Pancreas (tissue), 10 donors: ENCODE results near the gene DENND1B. TPM values are rescaled to one million over a fixed set of nuclear protein-coding genes. Genes with fewer than 3 reads are reported as not detected.
A peak's percentile ranks its signal among the peaks of the same experiment; 100 is the strongest.

Experiments used
- ATAC-seq, 4 donors: fragments of 200-7000 bp; cut with Tn5 transposase; one replicate each; pipeline versions ENCODE4 v1.8.0 to v1.9.1; 2020; ENCODE audit warnings: mild to moderate bottlenecking in 4 of 4, moderate library complexity in 4 of 4
- DNase-seq, 6 donors: peaks; one replicate each; pipeline ENCODE4 v3.0.0-alpha.2; 2020
- FAIRE-seq: peaks from 2 replicates; lab custom pipeline; 2012; peaks lifted over from hg19 to GRCh38; lab: Jason Lieb, UNC
- H3K27ac ChIP-seq, 4 donors: fragments of 200-600 bp; sonication (generic); 1 replicate in 3 of 4; 2 replicates in 1 of 4; pipeline versions ENCODE4 v1.5.0 to v1.8.0; 2020
- H3K27me3 ChIP-seq, 4 donors: fragments of 200-600 bp; one replicate each; pipeline ENCODE4 v1.8.0; 2021
- H3K36me3 ChIP-seq, 3 donors: fragments of 200-600 bp; sonication (generic) in 1 of 3; one replicate each; pipeline versions ENCODE4 v1.5.0 to v1.8.0; 2020 to 2021
- H3K4me1 ChIP-seq, 3 donors: fragments of 200-600 bp; one replicate each; pipeline ENCODE4 v1.8.0; 2021
- H3K4me3 ChIP-seq, 4 donors: fragments of 200-600 bp; sonication (generic) in 2 of 4; one replicate each; pipeline versions ENCODE4 v1.5.0 to v1.8.0; 2020 to 2021
- H3K9me3 ChIP-seq, 4 donors: fragments of 200-600 bp; one replicate each; pipeline ENCODE4 v1.8.0; 2021
- CTCF ChIP-seq, 4 donors: fragments of 200-600 bp; sonication (generic) in 3 of 4; IDR thresholded peaks; one replicate each; pipeline versions ENCODE4 v1.5.0 to v1.8.0; 2021; ENCODE audit warnings: antibody characterized with exemption in 4 of 4
- whole genome bisulfite sequencing, 2 donors: extraction: QIAGEN DNeasy Blood & Tissue Kit; methylation state at CpG; one replicate each; pipeline ENCODE4 v1.1.7; 2013; 5-methylcytosine and 5-hydroxymethylcytosine counted together
- intact Hi-C, 3 donors: fragments of 100-400 bp; cut with DNase I; formaldehyde crosslinking; loops; one replicate each; pipeline versions ENCODE4 v1.11.1 to v1.14.2; 2022
- polyA plus RNA-seq, 2 donors: library from polyadenylated mRNA; stranded (reverse); fragments of 200-250 nt; gene quantifications; one replicate each; pipeline ENCODE4 v1.2.3, GENCODE V29; 2013
- total RNA-seq, 6 donors: library from RNA; stranded (reverse); fragmentation: NEBNext Ultra II Directional in 4 of 6; extraction: Animal tissue kit (Norgen Biotek cat#: 25700) in 4 of 6; gene quantifications; one replicate each; pipeline versions ENCODE4 v1.2.1 to v1.2.4, GENCODE V29; 2021 to 2023
- donor health status: healthy with polysubstance abuse.
- donor health status: DM: no; HTN: no; CAD: no; lungs with moderate emphysema.
- donor health status: DM: no; HTN: no; CAD: no.
- donor health status: control.
- donor health status: control.
- donor health status: Bipolar disorder and iron deficiency.
- donor health status: DM: yes; HTN: yes; CAD: no.
- donor health status: DM: no; HTN: no; CAD: no.
- donor health status: DM: no; HTN: no; CAD: no.
- donor health status: DM: yes; HTN: yes; CAD: no.

The DENND1B gene
- total and polyA plus RNA-seq, 8 donors: 3.1 to 16.8 (median 11.1) TPM

- DNase-seq: no peak
- 8 to 17% methylated on average over 2 of the region's 2 CpGs for WGBS, 2 donors
- no peaks in the 10 kb centered on the region for H3K36me3 ChIP-seq
- peak overlapping the region; percentile 76 to 92 (median 82) for H3K4me3 ChIP-seq
- intact Hi-C loops: no loop called here
- no peak for TF ChIP-seq CTCF (IDR thresholded peaks at IDR 0.05)
- H3K27ac ChIP-seq: peak overlapping the region in 2 of 4 donors; percentile 96
- no peaks in the 10 kb centered on the region for H3K9me3 ChIP-seq
- FAIRE-seq: no peak
- H3K4me1 ChIP-seq: peaks cover 15 to 47% (median 36%) of the 10 kb centered on the region in 3 donors
- no peaks in the 10 kb centered on the region for H3K27me3 ChIP-seq
- peak in 1 of 4 donors; percentile 16 for ATAC-seq
Measured at GRCh38 chr1:197773856-197774255, 1.4 kb downstream of the DENND1B start.

- intact Hi-C loops: no loop called here
Measured at GRCh38 chr1:197771904-197772556, 3.2 kb downstream of the DENND1B start.

GRCh38 chr1:197771386-197771785 lies 3.9 kb downstream of the DENND1B start:
- ATAC-seq (no peak), DNase-seq (no peak), FAIRE-seq (no peak)
- Histone ChIP-seq H3K27me3 (no peaks in the 10 kb centered on the region), H3K27ac (no peak overlapping the region), H3K9me3 (no peaks in the 10 kb centered on the region), H3K36me3 (no peaks in the 10 kb centered on the region), H3K4me1 (peaks cover 18 to 52% (median 42%) of the 10 kb centered on the region in 3 donors), H3K4me3 (no peak overlapping the region)
- WGBS, 2 donors: 76 to 87% methylated on average over 2 of the region's 2 CpGs
- intact Hi-C loops: no loop called here
- TF ChIP-seq CTCF (IDR thresholded peaks at IDR 0.05): no peak

More at GRCh38 chr1:197771904-197772556, 3.2 kb downstream of the DENND1B start:
- Histone ChIP-seq H3K36me3 (no peaks in the 10 kb centered on the region), H3K9me3 (no peaks in the 10 kb centered on the region), H3K27me3 (no peaks in the 10 kb centered on the region), H3K4me3 (peak overlapping the region in 1 of 4 donors; percentile 77), H3K27ac (peak overlapping the region in 2 of 4 donors; percentile 96), H3K4me1 (peaks cover 18 to 54% (median 42%) of the 10 kb centered on the region in 3 donors)
- no peak for DNase-seq
- no peak for ATAC-seq
- FAIRE-seq: no peak
- 44 to 55% methylated on average over 6 of the region's 6 CpGs for WGBS, 2 donors
- TF ChIP-seq CTCF (IDR thresholded peaks at IDR 0.05): no peak

- Histone ChIP-seq H3K9me3 (no peaks in the 10 kb centered on the region), H3K27me3 (no peaks in the 10 kb centered on the region), H3K4me1 (peaks cover 22 to 52% (median 39%) of the 10 kb centered on the region in 3 donors), H3K27ac (no peak overlapping the region), H3K36me3 (no peaks in the 10 kb centered on the region), H3K4me3 (no peak overlapping the region)
- TF ChIP-seq CTCF (IDR thresholded peaks at IDR 0.05): no peak
- FAIRE-seq (no peak), DNase-seq (no peak), ATAC-seq (no peak)
- intact Hi-C loops: no loop called here
Measured at GRCh38 chr1:197770243-197770642, 5.0 kb downstream of the DENND1B start.

GRCh38 chr1:197769287-197769686 lies 6.0 kb downstream of the DENND1B start:
- 50 to 58% methylated on average over 4 of the region's 4 CpGs for WGBS, 2 donors
- ATAC-seq: no peak
- no peak overlapping the region for H3K27ac ChIP-seq
- no peak for FAIRE-seq
- no peak for TF ChIP-seq CTCF (IDR thresholded peaks at IDR 0.05)
- H3K27me3 ChIP-seq: no peaks in the 10 kb centered on the region
- DNase-seq: no peak
- H3K4me3 ChIP-seq: no peak overlapping the region
- peaks cover 29 to 59% (median 47%) of the 10 kb centered on the region in 3 donors for H3K4me1 ChIP-seq
- no peaks in the 10 kb centered on the region for H3K9me3 ChIP-seq
- no peaks in the 10 kb centered on the region for H3K36me3 ChIP-seq
- intact Hi-C loops: no loop called here
